ENCODE results near the gene GLI1.

GLI1 gene

DNA sequence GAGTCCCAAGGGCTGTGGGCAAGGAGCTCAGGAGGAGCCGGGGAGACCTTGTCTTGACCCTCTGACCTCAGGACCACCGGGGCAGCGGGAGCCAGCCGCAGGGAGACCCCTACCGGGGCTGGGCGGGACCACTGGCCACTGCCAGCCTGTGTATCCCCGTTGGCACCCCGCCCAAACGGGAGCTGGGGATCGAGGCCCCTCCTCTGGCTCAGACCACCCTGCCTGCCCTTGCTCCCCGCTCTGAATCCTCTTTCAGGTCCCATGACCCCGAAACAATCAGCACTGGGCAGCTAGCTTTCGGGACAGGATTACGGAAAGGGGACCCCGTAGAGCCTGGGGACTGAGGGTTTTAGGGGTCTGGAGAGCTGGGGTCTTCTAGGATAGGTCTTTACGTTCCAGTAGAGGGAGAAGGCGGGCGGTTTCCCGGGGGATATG, 1.3 kb downstream of the GLI1 start:
- no peak for DNase-seq (ENCODE audit: low read depth in 1 of 2, low spot score in 1 of 2)
- H3K27ac ChIP-seq (replicated peaks) = no peak overlapping the region
- no peak overlapping the region for H3K4me3 ChIP-seq (replicated peaks; ENCODE audit: insufficient read depth, low read length)
- no peak for TF ChIP-seq POLR2AphosphoS5 (IDR thresholded peaks at IDR 0.05; ENCODE audit: low read depth)
- no peak for TF ChIP-seq SPI1 (IDR thresholded peaks at IDR 0.05; ENCODE audit: borderline replicate concordance, low read depth)
- TF ChIP-seq, protein P1, sequence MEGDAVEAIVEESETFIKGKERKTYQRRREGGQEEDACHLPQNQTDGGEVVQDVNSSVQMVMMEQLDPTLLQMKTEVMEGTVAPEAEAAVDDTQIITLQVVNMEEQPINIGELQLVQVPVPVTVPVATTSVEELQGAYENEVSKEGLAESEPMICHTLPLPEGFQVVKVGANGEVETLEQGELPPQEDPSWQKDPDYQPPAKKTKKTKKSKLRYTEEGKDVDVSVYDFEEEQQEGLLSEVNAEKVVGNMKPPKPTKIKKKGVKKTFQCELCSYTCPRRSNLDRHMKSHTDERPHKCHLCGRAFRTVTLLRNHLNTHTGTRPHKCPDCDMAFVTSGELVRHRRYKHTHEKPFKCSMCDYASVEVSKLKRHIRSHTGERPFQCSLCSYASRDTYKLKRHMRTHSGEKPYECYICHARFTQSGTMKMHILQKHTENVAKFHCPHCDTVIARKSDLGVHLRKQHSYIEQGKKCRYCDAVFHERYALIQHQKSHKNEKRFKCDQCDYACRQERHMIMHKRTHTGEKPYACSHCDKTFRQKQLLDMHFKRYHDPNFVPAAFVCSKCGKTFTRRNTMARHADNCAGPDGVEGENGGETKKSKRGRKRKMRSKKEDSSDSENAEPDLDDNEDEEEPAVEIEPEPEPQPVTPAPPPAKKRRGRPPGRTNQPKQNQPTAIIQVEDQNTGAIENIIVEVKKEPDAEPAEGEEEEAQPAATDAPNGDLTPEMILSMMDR (IDR thresholded peaks at IDR 0.05; ENCODE audit: insufficient read depth, low read length) = no peak
- TF ChIP-seq GABPA (IDR thresholded peaks at IDR 0.05; ENCODE audit: low read depth) = no peak
- TF ChIP-seq, protein P2, sequence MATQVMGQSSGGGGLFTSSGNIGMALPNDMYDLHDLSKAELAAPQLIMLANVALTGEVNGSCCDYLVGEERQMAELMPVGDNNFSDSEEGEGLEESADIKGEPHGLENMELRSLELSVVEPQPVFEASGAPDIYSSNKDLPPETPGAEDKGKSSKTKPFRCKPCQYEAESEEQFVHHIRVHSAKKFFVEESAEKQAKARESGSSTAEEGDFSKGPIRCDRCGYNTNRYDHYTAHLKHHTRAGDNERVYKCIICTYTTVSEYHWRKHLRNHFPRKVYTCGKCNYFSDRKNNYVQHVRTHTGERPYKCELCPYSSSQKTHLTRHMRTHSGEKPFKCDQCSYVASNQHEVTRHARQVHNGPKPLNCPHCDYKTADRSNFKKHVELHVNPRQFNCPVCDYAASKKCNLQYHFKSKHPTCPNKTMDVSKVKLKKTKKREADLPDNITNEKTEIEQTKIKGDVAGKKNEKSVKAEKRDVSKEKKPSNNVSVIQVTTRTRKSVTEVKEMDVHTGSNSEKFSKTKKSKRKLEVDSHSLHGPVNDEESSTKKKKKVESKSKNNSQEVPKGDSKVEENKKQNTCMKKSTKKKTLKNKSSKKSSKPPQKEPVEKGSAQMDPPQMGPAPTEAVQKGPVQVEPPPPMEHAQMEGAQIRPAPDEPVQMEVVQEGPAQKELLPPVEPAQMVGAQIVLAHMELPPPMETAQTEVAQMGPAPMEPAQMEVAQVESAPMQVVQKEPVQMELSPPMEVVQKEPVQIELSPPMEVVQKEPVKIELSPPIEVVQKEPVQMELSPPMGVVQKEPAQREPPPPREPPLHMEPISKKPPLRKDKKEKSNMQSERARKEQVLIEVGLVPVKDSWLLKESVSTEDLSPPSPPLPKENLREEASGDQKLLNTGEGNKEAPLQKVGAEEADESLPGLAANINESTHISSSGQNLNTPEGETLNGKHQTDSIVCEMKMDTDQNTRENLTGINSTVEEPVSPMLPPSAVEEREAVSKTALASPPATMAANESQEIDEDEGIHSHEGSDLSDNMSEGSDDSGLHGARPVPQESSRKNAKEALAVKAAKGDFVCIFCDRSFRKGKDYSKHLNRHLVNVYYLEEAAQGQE (IDR thresholded peaks at IDR 0.05; ENCODE audit: insufficient replicate concordance, low read depth) = no peak
- peaks cover 17% of the 10 kb centered on the region for H3K27me3 ChIP-seq (ENCODE audit: insufficient read depth, poor library complexity, severe bottlenecking)

DNA sequence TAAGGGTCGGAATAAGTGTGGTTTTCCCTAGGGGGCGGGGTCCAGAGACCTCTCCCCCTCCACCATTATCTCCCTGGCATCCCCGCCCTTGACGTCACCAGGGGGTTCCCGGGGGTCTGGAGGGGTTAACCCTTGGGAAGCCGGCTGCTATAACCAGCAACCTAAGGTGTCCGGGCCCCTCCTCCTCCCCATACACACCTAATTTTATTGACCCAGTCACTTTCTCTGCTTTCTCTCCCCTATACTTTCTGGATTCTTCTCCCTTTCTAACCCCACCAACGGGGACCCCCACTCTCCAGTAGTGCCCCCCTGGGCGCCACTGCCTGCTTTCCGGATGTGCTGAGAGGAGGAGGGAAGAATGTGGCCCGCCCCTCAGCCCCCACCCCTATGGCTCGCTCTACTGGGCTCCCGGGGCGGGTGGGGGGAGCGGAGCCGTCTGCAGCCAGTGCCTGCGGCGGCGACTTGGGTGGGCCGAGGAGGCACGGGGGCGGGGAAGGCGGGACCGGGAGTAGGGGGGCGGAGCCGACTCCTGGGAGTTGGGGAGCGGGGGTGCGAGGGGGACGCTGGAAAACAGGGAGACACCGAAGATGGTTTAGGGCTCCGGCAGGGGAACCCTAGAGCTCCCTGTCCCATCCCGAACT, 1.8 kb downstream of the GLI1 start:
- TF ChIP-seq POLR2AphosphoS5 (IDR thresholded peaks at IDR 0.05; ENCODE audit: low read depth) (no peak), SPI1 (IDR thresholded peaks at IDR 0.05; ENCODE audit: borderline replicate concordance, low read depth) (no peak), GABPA (IDR thresholded peaks at IDR 0.05; ENCODE audit: low read depth) (no peak)
- TF ChIP-seq, protein P1 (IDR thresholded peaks at IDR 0.05; ENCODE audit: insufficient read depth, low read length) = no peak
- TF ChIP-seq, protein P2 (IDR thresholded peaks at IDR 0.05; ENCODE audit: insufficient replicate concordance, low read depth) = no peak
- Histone ChIP-seq H3K27me3 (ENCODE audit: insufficient read depth, poor library complexity, severe bottlenecking) (peaks cover 17% of the 10 kb centered on the region), H3K4me3 (replicated peaks; ENCODE audit: insufficient read depth, low read length) (peak overlapping the region; percentile 39), H3K27ac (replicated peaks) (no peak overlapping the region)
- no peak for DNase-seq (ENCODE audit: low read depth in 1 of 2, low spot score in 1 of 2)

DNA sequence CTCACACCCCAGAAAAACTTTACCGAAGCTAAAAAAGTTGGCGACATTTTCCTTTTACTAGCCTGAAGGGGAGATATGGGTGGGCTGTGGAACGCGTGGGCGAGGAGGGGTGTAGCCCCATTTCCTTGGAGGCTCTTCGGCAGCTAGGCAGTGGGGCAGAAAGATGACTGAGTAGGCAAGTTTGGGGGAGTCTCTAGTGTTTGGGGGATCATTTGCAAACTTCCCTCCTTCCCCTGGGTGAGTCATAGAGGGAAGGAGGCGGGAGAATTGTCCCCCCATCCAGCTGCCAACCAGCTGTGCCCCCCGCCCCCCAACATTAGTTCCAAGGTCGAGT, 2.3 kb downstream of the GLI1 start:
- Histone ChIP-seq H3K4me3 (replicated peaks; ENCODE audit: insufficient read depth, low read length) (peak overlapping the region; percentile 39), H3K27me3 (ENCODE audit: insufficient read depth, poor library complexity, severe bottlenecking) (peaks cover 17% of the 10 kb centered on the region), H3K27ac (replicated peaks) (no peak overlapping the region)
- no peak for DNase-seq (ENCODE audit: low read depth in 1 of 2, low spot score in 1 of 2)
- TF ChIP-seq, protein P2 (IDR thresholded peaks at IDR 0.05; ENCODE audit: insufficient replicate concordance, low read depth) = no peak
- TF ChIP-seq, protein P1 (IDR thresholded peaks at IDR 0.05; ENCODE audit: insufficient read depth, low read length) = no peak
- TF ChIP-seq SPI1 (IDR thresholded peaks at IDR 0.05; ENCODE audit: borderline replicate concordance, low read depth) (no peak), GABPA (IDR thresholded peaks at IDR 0.05; ENCODE audit: low read depth) (no peak)
